Neural cell (in vitro differentiated cells): Measurements from ENCODE around the gene FAM168B. TPM values are rescaled to one million over a fixed set of nuclear protein-coding genes. Genes with fewer than 3 reads are reported as not detected.

ENCODE experiments used
- H2AFZ ChIP-seq: fragments of 200-600, 300-800 bp; sonication (generic), shearing (Covaris generic); 2 replicates; pipeline ENCODE4 v1.6.0; 2014; ENCODE audit warnings: low read depth, mild to moderate bottlenecking, antibody characterized with exemption, low read length, moderate library complexity
- H3F3A ChIP-seq: fragments of 200-600 bp; shearing (Covaris generic); 2 replicates; pipeline ENCODE4 v1.6.1; 2016; ENCODE audit warnings: mild to moderate bottlenecking, moderate library complexity, mixed read lengths, antibody characterized with exemption, low read length; ENCODE audit not compliant: insufficient read depth, poor library complexity, severe bottlenecking
- H3K27ac ChIP-seq: fragments of 200-600, 300-800 bp; sonication (generic), shearing (Covaris generic); 2 replicates; pipeline ENCODE4 v1.5.1; 2014; ENCODE audit warnings: mild to moderate bottlenecking, low read length, moderate library complexity
- H3K27me3 ChIP-seq: fragments of 300-800, 200-600 bp; sonication (generic), shearing (Covaris generic); 2 replicates; pipeline ENCODE4 v1.6.0; 2014; ENCODE audit warnings: mild to moderate bottlenecking, low read depth, low read length, moderate library complexity; ENCODE audit not compliant: insufficient read depth
- H3K36me3 ChIP-seq: fragments of 300-800, 200-600 bp; sonication (generic), shearing (Covaris generic); 2 replicates; pipeline ENCODE4 v1.5.1; 2014; ENCODE audit warnings: mild to moderate bottlenecking, antibody characterized with exemption, low read length, moderate library complexity; ENCODE audit not compliant: insufficient read depth
- H3K4me2 ChIP-seq: fragments of 300-800, 200-600 bp; sonication (generic), shearing (Covaris generic); 2 replicates; pipeline ENCODE4 v1.6.0; 2014; ENCODE audit warnings: mild to moderate bottlenecking, low read length
- H3K4me3 ChIP-seq: fragments of 300-800, 200-600 bp; sonication (generic), shearing (Covaris generic); 2 replicates; pipeline ENCODE4 v1.5.1; 2014; ENCODE audit warnings: mild to moderate bottlenecking, low read length, moderate library complexity
- H3K79me2 ChIP-seq: fragments of 200-600 bp; shearing (Covaris generic); replicated peaks from 2 replicates; pipeline ENCODE4 v1.6.0; 2014; ENCODE audit warnings: mild to moderate bottlenecking, low read length, moderate library complexity; ENCODE audit not compliant: insufficient read depth
- H3K9ac ChIP-seq: fragments of 300-800, 200-600 bp; sonication (generic), shearing (Covaris generic); 2 replicates; pipeline ENCODE4 v1.6.1; 2016; ENCODE audit warnings: mild to moderate bottlenecking, low read length, mixed read lengths
- H3K9me2 ChIP-seq: fragments of 200-600 bp; shearing (Covaris generic); 2 replicates; pipeline ENCODE4 v1.6.1; 2016; ENCODE audit warnings: mild to moderate bottlenecking, low read length, mixed read lengths; ENCODE audit not compliant: insufficient read depth
- H3K9me3 ChIP-seq: fragments of 200-600, 300-800 bp; sonication (generic), shearing (Covaris generic); 2 replicates; pipeline ENCODE4 v1.6.1; 2016; ENCODE audit warnings: mild to moderate bottlenecking, mixed run types, low read length, moderate library complexity, mixed read lengths
- H4K20me1 ChIP-seq: fragments of 200-600 bp; shearing (Covaris generic); 2 replicates; pipeline ENCODE4 v1.6.1; 2016; ENCODE audit warnings: mild to moderate bottlenecking, mixed run types; ENCODE audit not compliant: insufficient read depth
- CTCF ChIP-seq: fragments of 450-650 bp; IDR thresholded peaks from 2 replicates; pipeline ENCODE4 v1.5.1; 2014; ENCODE audit warnings: antibody characterized with exemption, mild to moderate bottlenecking, moderate library complexity; ENCODE audit not compliant: poor library complexity, severe bottlenecking
- EP300 ChIP-seq: fragments of 450-650 bp; conservative IDR thresholded peaks from 2 replicates; pipeline ENCODE4 v1.6.1; 2014; ENCODE audit warnings: antibody characterized with exemption, mild to moderate bottlenecking, moderate library complexity; ENCODE audit not compliant: poor library complexity, severe bottlenecking
- EZH2 ChIP-seq: fragments of 200-600, 300-800 bp; shearing (Covaris generic), sonication (generic); IDR thresholded peaks from 2 replicates; pipeline ENCODE4 v1.6.1; 2014; ENCODE audit warnings: antibody characterized with exemption, low read length, borderline replicate concordance, mild to moderate bottlenecking; ENCODE audit not compliant: insufficient read depth, poor library complexity, severe bottlenecking
- MXI1 ChIP-seq: fragments of 450-650 bp; conservative IDR thresholded peaks from 2 replicates; pipeline ENCODE4 v1.6.1; 2014; ENCODE audit warnings: antibody characterized with exemption, mild to moderate bottlenecking; ENCODE audit not compliant: poor library complexity, severe bottlenecking
- POLR2AphosphoS5 ChIP-seq: IDR thresholded peaks from 2 replicates; pipeline ENCODE4 v1.6.1; 2012
- RAD21 ChIP-seq: fragments of 450-650 bp; conservative IDR thresholded peaks from 2 replicates; pipeline ENCODE4 v1.6.1; 2014; ENCODE audit warnings: antibody characterized with exemption, mild to moderate bottlenecking, moderate library complexity
- SMC3 ChIP-seq: fragments of 450-650 bp; conservative IDR thresholded peaks from 2 replicates; pipeline ENCODE4 v1.6.1; 2014; ENCODE audit warnings: antibody characterized with exemption, mild to moderate bottlenecking, moderate library complexity; ENCODE audit not compliant: poor library complexity
- TAF1 ChIP-seq: IDR thresholded peaks from 2 replicates; pipeline ENCODE4 v1.6.1; 2012; ENCODE audit warnings: low read depth
- polyA plus RNA-seq: library from polyadenylated mRNA; depleted of rRNA; stranded (reverse); fragments of >200 nt; gene quantifications from 2 replicates; pipeline ENCODE4 v1.2.3, GENCODE V29; 2014
- TF ChIP-seq, protein P1 (sequence below): IDR thresholded peaks from 2 replicates; pipeline ENCODE4 v1.6.1; 2012; ENCODE audit warnings: borderline replicate concordance

Gene FAM168B
- polyA plus RNA-seq, 1 donor from 2014 or later, result 162 TPM

GRCh38 chr2:131033786-131034121 is 59.5 kb downstream of the FAM168B start:
- no peaks in the 10 kb centered on the region for H3K27me3 ChIP-seq
- no peaks in the 10 kb centered on the region for H3K9me2 ChIP-seq
- no peaks in the 10 kb centered on the region for H3K9me3 ChIP-seq
- no peak overlapping the region for H3K4me2 ChIP-seq
- no peaks in the 10 kb centered on the region for H4K20me1 ChIP-seq
- no peak overlapping the region for H3K27ac ChIP-seq
- H3F3A ChIP-seq, result no peaks in the 10 kb centered on the region
- H3K9ac ChIP-seq, result peak overlapping the region; percentile 65
- H3K36me3 ChIP-seq, result no peaks in the 10 kb centered on the region
- TF ChIP-seq TAF1, result no peak
- no peak for TF ChIP-seq MXI1
- no peak for TF ChIP-seq RAD21
- TF ChIP-seq CTCF, result no peak
- TF ChIP-seq SMC3, result no peak
- no peak for TF ChIP-seq POLR2AphosphoS5
- no peak for TF ChIP-seq EZH2
- TF ChIP-seq EP300, result no peak
- TF ChIP-seq, protein P1, sequence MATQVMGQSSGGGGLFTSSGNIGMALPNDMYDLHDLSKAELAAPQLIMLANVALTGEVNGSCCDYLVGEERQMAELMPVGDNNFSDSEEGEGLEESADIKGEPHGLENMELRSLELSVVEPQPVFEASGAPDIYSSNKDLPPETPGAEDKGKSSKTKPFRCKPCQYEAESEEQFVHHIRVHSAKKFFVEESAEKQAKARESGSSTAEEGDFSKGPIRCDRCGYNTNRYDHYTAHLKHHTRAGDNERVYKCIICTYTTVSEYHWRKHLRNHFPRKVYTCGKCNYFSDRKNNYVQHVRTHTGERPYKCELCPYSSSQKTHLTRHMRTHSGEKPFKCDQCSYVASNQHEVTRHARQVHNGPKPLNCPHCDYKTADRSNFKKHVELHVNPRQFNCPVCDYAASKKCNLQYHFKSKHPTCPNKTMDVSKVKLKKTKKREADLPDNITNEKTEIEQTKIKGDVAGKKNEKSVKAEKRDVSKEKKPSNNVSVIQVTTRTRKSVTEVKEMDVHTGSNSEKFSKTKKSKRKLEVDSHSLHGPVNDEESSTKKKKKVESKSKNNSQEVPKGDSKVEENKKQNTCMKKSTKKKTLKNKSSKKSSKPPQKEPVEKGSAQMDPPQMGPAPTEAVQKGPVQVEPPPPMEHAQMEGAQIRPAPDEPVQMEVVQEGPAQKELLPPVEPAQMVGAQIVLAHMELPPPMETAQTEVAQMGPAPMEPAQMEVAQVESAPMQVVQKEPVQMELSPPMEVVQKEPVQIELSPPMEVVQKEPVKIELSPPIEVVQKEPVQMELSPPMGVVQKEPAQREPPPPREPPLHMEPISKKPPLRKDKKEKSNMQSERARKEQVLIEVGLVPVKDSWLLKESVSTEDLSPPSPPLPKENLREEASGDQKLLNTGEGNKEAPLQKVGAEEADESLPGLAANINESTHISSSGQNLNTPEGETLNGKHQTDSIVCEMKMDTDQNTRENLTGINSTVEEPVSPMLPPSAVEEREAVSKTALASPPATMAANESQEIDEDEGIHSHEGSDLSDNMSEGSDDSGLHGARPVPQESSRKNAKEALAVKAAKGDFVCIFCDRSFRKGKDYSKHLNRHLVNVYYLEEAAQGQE, result no peak
- H2AFZ ChIP-seq, result no peak overlapping the region
- H3K4me3 ChIP-seq, result peak overlapping the region; percentile 68
- no peaks in the 10 kb centered on the region for H3K79me2 ChIP-seq

GRCh38 chr2:131032393-131032836 is 60.8 kb downstream of the FAM168B start:
- H3K36me3 ChIP-seq, result no peaks in the 10 kb centered on the region
- no peaks in the 10 kb centered on the region for H3K79me2 ChIP-seq
- no peak overlapping the region for H3K9ac ChIP-seq
- no peaks in the 10 kb centered on the region for H3K27me3 ChIP-seq
- no peaks in the 10 kb centered on the region for H3K9me2 ChIP-seq
- no peak overlapping the region for H3K4me2 ChIP-seq
- H3F3A ChIP-seq, result no peaks in the 10 kb centered on the region
- no peaks in the 10 kb centered on the region for H4K20me1 ChIP-seq
- no peak overlapping the region for H2AFZ ChIP-seq
- no peak overlapping the region for H3K4me3 ChIP-seq
- H3K27ac ChIP-seq, result no peak overlapping the region
- no peaks in the 10 kb centered on the region for H3K9me3 ChIP-seq
- TF ChIP-seq SMC3, result no peak
- TF ChIP-seq CTCF, result no peak
- TF ChIP-seq, protein P1, result no peak
- no peak for TF ChIP-seq RAD21
- no peak for TF ChIP-seq TAF1
- TF ChIP-seq MXI1, result no peak
- TF ChIP-seq EP300, result no peak
- no peak for TF ChIP-seq EZH2
- TF ChIP-seq POLR2AphosphoS5, result no peak
